Measurements from ENCODE around the gene SPARCL1. TPM values are rescaled to one million over a fixed set of nuclear protein-coding genes. Genes with fewer than 3 reads are reported as not detected.
A peak's percentile ranks its signal among the peaks of the same experiment; 100 is the strongest.

The SPARCL1 gene
- total RNA-seq, 2 donors from 2014 or later: 1,225 to 2,315 TPM

- H3K36me3 ChIP-seq: no peaks in the 10 kb centered on the region
- no peak overlapping the region for H3K27ac ChIP-seq
- H3K4me1 ChIP-seq (ENCODE audit: control insufficient read depth in 1 of 2, low read depth in 2 of 2): peaks cover 6 to 25% of the 10 kb centered on the region in 2 donors
- TF ChIP-seq, protein P1, sequence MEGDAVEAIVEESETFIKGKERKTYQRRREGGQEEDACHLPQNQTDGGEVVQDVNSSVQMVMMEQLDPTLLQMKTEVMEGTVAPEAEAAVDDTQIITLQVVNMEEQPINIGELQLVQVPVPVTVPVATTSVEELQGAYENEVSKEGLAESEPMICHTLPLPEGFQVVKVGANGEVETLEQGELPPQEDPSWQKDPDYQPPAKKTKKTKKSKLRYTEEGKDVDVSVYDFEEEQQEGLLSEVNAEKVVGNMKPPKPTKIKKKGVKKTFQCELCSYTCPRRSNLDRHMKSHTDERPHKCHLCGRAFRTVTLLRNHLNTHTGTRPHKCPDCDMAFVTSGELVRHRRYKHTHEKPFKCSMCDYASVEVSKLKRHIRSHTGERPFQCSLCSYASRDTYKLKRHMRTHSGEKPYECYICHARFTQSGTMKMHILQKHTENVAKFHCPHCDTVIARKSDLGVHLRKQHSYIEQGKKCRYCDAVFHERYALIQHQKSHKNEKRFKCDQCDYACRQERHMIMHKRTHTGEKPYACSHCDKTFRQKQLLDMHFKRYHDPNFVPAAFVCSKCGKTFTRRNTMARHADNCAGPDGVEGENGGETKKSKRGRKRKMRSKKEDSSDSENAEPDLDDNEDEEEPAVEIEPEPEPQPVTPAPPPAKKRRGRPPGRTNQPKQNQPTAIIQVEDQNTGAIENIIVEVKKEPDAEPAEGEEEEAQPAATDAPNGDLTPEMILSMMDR (IDR thresholded peaks at IDR 0.05): no peak
- no peak for ATAC-seq (ENCODE audit: insufficient number of reproducible peaks, low FRiP score, low read depth)
- H3K9me3 ChIP-seq: no peaks in the 10 kb centered on the region
- no peak for DNase-seq (ENCODE audit: low spot score)
- H3K4me3 ChIP-seq: no peak overlapping the region
- no peaks in the 10 kb centered on the region for H3K27me3 ChIP-seq (replicated peaks; ENCODE audit: insufficient read depth)
Observed at GRCh38 chr4:87557348-87557747, 28.2 kb upstream of the SPARCL1 start.

- peak; percentile 56 for DNase-seq (ENCODE audit: low spot score)
Observed at GRCh38 chr4:87555773-87556619, 26.8 kb upstream of the SPARCL1 start.

DNA sequence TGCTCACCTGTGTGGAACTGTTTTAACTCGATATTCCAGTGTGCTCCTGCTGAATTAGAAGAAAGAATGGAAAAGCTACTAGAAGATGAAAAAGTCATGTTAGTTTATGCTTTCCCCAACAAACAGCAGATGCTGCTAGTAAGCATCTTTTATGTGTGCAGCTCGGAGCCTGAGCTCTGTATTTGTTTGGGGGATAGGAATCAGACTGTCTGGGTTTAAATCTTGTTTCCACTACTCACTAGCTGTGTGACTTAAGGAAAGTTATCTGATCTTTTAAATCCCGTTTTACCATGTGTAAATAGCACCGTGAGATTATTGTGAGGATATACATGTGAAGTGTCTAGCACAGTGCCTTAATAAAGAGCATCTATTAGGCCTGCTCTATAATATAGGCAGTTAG, 24.0 kb upstream of the SPARCL1 start:
- ATAC-seq (ENCODE audit: insufficient number of reproducible peaks, low FRiP score, low read depth) (no peak), DNase-seq (ENCODE audit: low spot score) (no peak)
- no peaks in the 10 kb centered on the region for H3K36me3 ChIP-seq
- TF ChIP-seq, protein P1 (IDR thresholded peaks at IDR 0.05): no peak
- H3K27ac ChIP-seq: no peak overlapping the region
- no peaks in the 10 kb centered on the region for H3K27me3 ChIP-seq (replicated peaks; ENCODE audit: insufficient read depth)
- H3K9me3 ChIP-seq: no peaks in the 10 kb centered on the region
- no peak overlapping the region for H3K4me3 ChIP-seq
- H3K4me1 ChIP-seq (ENCODE audit: control insufficient read depth in 1 of 2, low read depth in 2 of 2): peaks cover 6 to 32% of the 10 kb centered on the region in 2 donors

More at GRCh38 chr4:87555773-87556619, 26.8 kb upstream of the SPARCL1 start:
- H3K4me3 ChIP-seq: no peak overlapping the region
- no peaks in the 10 kb centered on the region for H3K36me3 ChIP-seq
- peak overlapping the region; percentile 83 to 95 for H3K27ac ChIP-seq
- TF ChIP-seq, protein P1 (IDR thresholded peaks at IDR 0.05): peak; percentile 20
- H3K27me3 ChIP-seq (replicated peaks; ENCODE audit: insufficient read depth): no peaks in the 10 kb centered on the region
- peak; percentile 96 for ATAC-seq (ENCODE audit: insufficient number of reproducible peaks, low FRiP score, low read depth)
- H3K9me3 ChIP-seq: no peaks in the 10 kb centered on the region
- peaks cover 6 to 25% of the 10 kb centered on the region in 2 donors for H3K4me1 ChIP-seq (ENCODE audit: control insufficient read depth in 1 of 2, low read depth in 2 of 2)

- Histone ChIP-seq H3K4me3 (no peak overlapping the region), H3K27ac (no peak overlapping the region), H3K4me1 (ENCODE audit: control insufficient read depth in 1 of 2, low read depth in 2 of 2) (peaks cover 6 to 34% of the 10 kb centered on the region in 2 donors), H3K9me3 (no peaks in the 10 kb centered on the region), H3K27me3 (replicated peaks; ENCODE audit: insufficient read depth) (no peaks in the 10 kb centered on the region), H3K36me3 (no peaks in the 10 kb centered on the region)
- no peak for ATAC-seq (ENCODE audit: insufficient number of reproducible peaks, low FRiP score, low read depth)
- DNase-seq (ENCODE audit: low spot score): no peak
- TF ChIP-seq, protein P1 (IDR thresholded peaks at IDR 0.05): no peak
Observed at GRCh38 chr4:87551361-87551760, 22.2 kb upstream of the SPARCL1 start.

GRCh38 chr4:87547016-87547708, 18.0 kb upstream of the SPARCL1 start:
- Histone ChIP-seq H3K4me3 (no peak overlapping the region), H3K27me3 (replicated peaks; ENCODE audit: insufficient read depth) (no peaks in the 10 kb centered on the region), H3K9me3 (no peaks in the 10 kb centered on the region), H3K36me3 (no peaks in the 10 kb centered on the region), H3K27ac (no peak overlapping the region), H3K4me1 (ENCODE audit: control insufficient read depth in 1 of 2, low read depth in 2 of 2) (peaks cover 2 to 43% of the 10 kb centered on the region in 2 donors)
- ATAC-seq (ENCODE audit: insufficient number of reproducible peaks, low FRiP score, low read depth) (no peak), DNase-seq (ENCODE audit: low spot score) (no peak)
- TF ChIP-seq, protein P1 (IDR thresholded peaks at IDR 0.05): no peak

Measured in thoracic aorta (tissue), 2 donors.